Activated CD4-positive, CD25-positive, alpha-beta regulatory T cell treated with anti-CD3 and anti-CD28 coated beads, Interleukin-2, amount 50 U/mL, for 16 hours (primary cell): ENCODE measurements around the gene CDH8.

ENCODE experiments used
- DNase-seq: peaks from one replicate; pipeline ENCODE4 v3.0.0-alpha.2; 2020; ENCODE audit warnings: low read depth, low spot score

The CDH8 gene

GRCh38 chr16:62036101-62036801 is at the start of gene CDH8:
Gene CDH8 (minus strand): TSS chr16:62036438. CDS start chr16:62021403, 15,035 bp downstream.
- DNase-seq, result no peak

- no peak for DNase-seq
Measured at GRCh38 chr16:62079236-62079635, 43.0 kb upstream of the CDH8 start.

GRCh38 chr16:62077998-62078397 is 41.8 kb upstream of the CDH8 start:
- DNase-seq, result no peak

- DNase-seq, result no peak
Measured at GRCh38 chr16:62076886-62077285, 40.6 kb upstream of the CDH8 start.

- DNase-seq, result no peak
Measured at GRCh38 chr16:62068747-62069146, 32.5 kb upstream of the CDH8 start.

GRCh38 chr16:62067981-62068380 is 31.7 kb upstream of the CDH8 start:
- no peak for DNase-seq

GRCh38 chr16:62067182-62067581 is 30.9 kb upstream of the CDH8 start:
- DNase-seq, result no peak

GRCh38 chr16:62066747-62067146 is 30.5 kb upstream of the CDH8 start:
- DNase-seq, result no peak

GRCh38 chr16:62064173-62064572 is 27.9 kb upstream of the CDH8 start:
- DNase-seq, result no peak

GRCh38 chr16:62060089-62060488 is 23.9 kb upstream of the CDH8 start:
- DNase-seq, result no peak

- no peak for DNase-seq
Measured at GRCh38 chr16:62059527-62059926, 23.3 kb upstream of the CDH8 start.

- no peak for DNase-seq
Measured at GRCh38 chr16:62058412-62058811, 22.2 kb upstream of the CDH8 start.

GRCh38 chr16:62051942-62052341 is 15.7 kb upstream of the CDH8 start:
- DNase-seq, result no peak

- DNase-seq, result no peak
Measured at GRCh38 chr16:62050793-62051192, 14.6 kb upstream of the CDH8 start.

- DNase-seq, result no peak
Measured at GRCh38 chr16:62046801-62047200, 10.6 kb upstream of the CDH8 start.

- DNase-seq, result no peak
Measured at GRCh38 chr16:62041401-62041800, 5.2 kb upstream of the CDH8 start.

- DNase-seq, result no peak
Measured at GRCh38 chr16:62038646-62039045, 2.4 kb upstream of the CDH8 start.

- no peak for DNase-seq
Measured at GRCh38 chr16:62038225-62038624, 2.0 kb upstream of the CDH8 start.

- no peak for DNase-seq
Measured at GRCh38 chr16:62036802-62037135, 531 bp upstream of the CDH8 start.

GRCh38 chr16:62035115-62036092 is 834 bp downstream of the CDH8 start:
- DNase-seq, result no peak

GRCh38 chr16:62034231-62035114 is 1.8 kb downstream of the CDH8 start:
- no peak for DNase-seq

- no peak for DNase-seq
Measured at GRCh38 chr16:62033065-62033464, 3.2 kb downstream of the CDH8 start.
